ENCODE data around the gene PRMT2. TPM values are rescaled to one million over a fixed set of nuclear protein-coding genes. Genes with fewer than 3 reads are reported as not detected.

Gene PRMT2
- total RNA-seq, 1 donor from 2014 or later, result 96.6 TPM

- Histone ChIP-seq H3K27me3 (ENCODE audit: control insufficient read depth in 3 of 3, insufficient read depth in 3 of 3, low read length in 3 of 3) (no peaks in the 10 kb centered on the region), H3K9me3 (ENCODE audit: control insufficient read depth in 3 of 3, low read length in 3 of 3) (peaks cover 0 to 5% (median 0%) of the 10 kb centered on the region in 3 donors), H3K27ac (ENCODE audit: low read depth, low read length) (no peak overlapping the region), H3K4me3 (ENCODE audit: low read length in 3 of 3) (no peak overlapping the region), H3K36me3 (ENCODE audit: control insufficient read depth in 3 of 3, insufficient read depth in 3 of 3, low read length in 3 of 3) (peaks cover 51 to 84% (median 75%) of the 10 kb centered on the region in 3 donors), H3K9ac (ENCODE audit: low read depth in 1 of 3, low read length in 3 of 3) (no peak overlapping the region), H3K4me1 (ENCODE audit: control insufficient read depth in 3 of 3, insufficient read depth in 3 of 3, low read length in 3 of 3) (no peaks in the 10 kb centered on the region)
Observed at GRCh38 chr21:46651121-46651520, 15.6 kb downstream of the PRMT2 start.

- H3K27ac ChIP-seq (ENCODE audit: low read depth, low read length), result no peak overlapping the region
- H3K9ac ChIP-seq (ENCODE audit: low read depth in 1 of 3, low read length in 3 of 3), result no peak overlapping the region
- H3K4me1 ChIP-seq (ENCODE audit: control insufficient read depth in 3 of 3, insufficient read depth in 3 of 3, low read length in 3 of 3), result no peaks in the 10 kb centered on the region
- no peak overlapping the region for H3K4me3 ChIP-seq (ENCODE audit: low read length in 3 of 3)
- peaks cover 0 to 5% (median 0%) of the 10 kb centered on the region in 3 donors for H3K9me3 ChIP-seq (ENCODE audit: control insufficient read depth in 3 of 3, low read length in 3 of 3)
- H3K27me3 ChIP-seq (ENCODE audit: control insufficient read depth in 3 of 3, insufficient read depth in 3 of 3, low read length in 3 of 3), result no peaks in the 10 kb centered on the region
- H3K36me3 ChIP-seq (ENCODE audit: control insufficient read depth in 3 of 3, insufficient read depth in 3 of 3, low read length in 3 of 3), result peaks cover 33 to 65% (median 53%) of the 10 kb centered on the region in 3 donors
Observed at GRCh38 chr21:46655230-46655629, 19.8 kb downstream of the PRMT2 start.

- peaks cover 19 to 49% (median 39%) of the 10 kb centered on the region in 3 donors for H3K36me3 ChIP-seq (ENCODE audit: control insufficient read depth in 3 of 3, insufficient read depth in 3 of 3, low read length in 3 of 3)
- H3K4me1 ChIP-seq (ENCODE audit: control insufficient read depth in 3 of 3, insufficient read depth in 3 of 3, low read length in 3 of 3), result peaks cover 0 to 4% (median 3%) of the 10 kb centered on the region in 3 donors
- H3K9ac ChIP-seq (ENCODE audit: low read depth in 1 of 3, low read length in 3 of 3), result no peak overlapping the region
- H3K9me3 ChIP-seq (ENCODE audit: control insufficient read depth in 3 of 3, low read length in 3 of 3), result peaks cover 0 to 5% (median 0%) of the 10 kb centered on the region in 3 donors
- no peak overlapping the region for H3K4me3 ChIP-seq (ENCODE audit: low read length in 3 of 3)
- H3K27ac ChIP-seq (ENCODE audit: low read depth, low read length), result no peak overlapping the region
- no peaks in the 10 kb centered on the region for H3K27me3 ChIP-seq (ENCODE audit: control insufficient read depth in 3 of 3, insufficient read depth in 3 of 3, low read length in 3 of 3)
Observed at GRCh38 chr21:46656820-46657219, 21.3 kb downstream of the PRMT2 start.

- H3K9ac ChIP-seq (ENCODE audit: low read depth in 1 of 3, low read length in 3 of 3), result no peak overlapping the region
- H3K9me3 ChIP-seq (ENCODE audit: control insufficient read depth in 3 of 3, low read length in 3 of 3), result no peaks in the 10 kb centered on the region
- peaks cover 0 to 4% (median 3%) of the 10 kb centered on the region in 3 donors for H3K4me1 ChIP-seq (ENCODE audit: control insufficient read depth in 3 of 3, insufficient read depth in 3 of 3, low read length in 3 of 3)
- peaks cover 17 to 31% (median 29%) of the 10 kb centered on the region in 3 donors for H3K36me3 ChIP-seq (ENCODE audit: control insufficient read depth in 3 of 3, insufficient read depth in 3 of 3, low read length in 3 of 3)
- H3K27me3 ChIP-seq (ENCODE audit: control insufficient read depth in 3 of 3, insufficient read depth in 3 of 3, low read length in 3 of 3), result no peaks in the 10 kb centered on the region
- no peak overlapping the region for H3K27ac ChIP-seq (ENCODE audit: low read depth, low read length)
- H3K4me3 ChIP-seq (ENCODE audit: low read length in 3 of 3), result no peak overlapping the region
Observed at GRCh38 chr21:46660505-46660904, 25.0 kb downstream of the PRMT2 start.

- no peaks in the 10 kb centered on the region for H3K27me3 ChIP-seq (ENCODE audit: control insufficient read depth in 3 of 3, insufficient read depth in 3 of 3, low read length in 3 of 3)
- no peak overlapping the region for H3K27ac ChIP-seq (ENCODE audit: low read depth, low read length)
- H3K4me3 ChIP-seq (ENCODE audit: low read length in 3 of 3), result peak overlapping the region in 2 of 3 donors; percentile 6 to 38
- H3K36me3 ChIP-seq (ENCODE audit: control insufficient read depth in 3 of 3, insufficient read depth in 3 of 3, low read length in 3 of 3), result peaks cover 19 to 34% (median 23%) of the 10 kb centered on the region in 3 donors
- peak overlapping the region in 2 of 3 donors; percentile 29 to 33 for H3K9ac ChIP-seq (ENCODE audit: low read depth in 1 of 3, low read length in 3 of 3)
- H3K9me3 ChIP-seq (ENCODE audit: control insufficient read depth in 3 of 3, low read length in 3 of 3), result no peaks in the 10 kb centered on the region
- H3K4me1 ChIP-seq (ENCODE audit: control insufficient read depth in 3 of 3, insufficient read depth in 3 of 3, low read length in 3 of 3), result peaks cover 0 to 4% (median 3%) of the 10 kb centered on the region in 3 donors
Observed at GRCh38 chr21:46661211-46661625, 25.7 kb downstream of the PRMT2 start.

GRCh38 chr21:46661642-46662366, 26.3 kb downstream of the PRMT2 start:
- Histone ChIP-seq H3K9me3 (ENCODE audit: control insufficient read depth in 3 of 3, low read length in 3 of 3) (no peaks in the 10 kb centered on the region), H3K27ac (ENCODE audit: low read depth, low read length) (no peak overlapping the region), H3K4me3 (ENCODE audit: low read length in 3 of 3) (peak overlapping the region in 2 of 3 donors; percentile 6 to 38), H3K27me3 (ENCODE audit: control insufficient read depth in 3 of 3, insufficient read depth in 3 of 3, low read length in 3 of 3) (peaks cover 0 to under 1% (median 0%) of the 10 kb centered on the region in 3 donors), H3K9ac (ENCODE audit: low read depth in 1 of 3, low read length in 3 of 3) (peak overlapping the region in 2 of 3 donors; percentile 29 to 33), H3K4me1 (ENCODE audit: control insufficient read depth in 3 of 3, insufficient read depth in 3 of 3, low read length in 3 of 3) (peaks cover 0 to 4% (median 3%) of the 10 kb centered on the region in 3 donors), H3K36me3 (ENCODE audit: control insufficient read depth in 3 of 3, insufficient read depth in 3 of 3, low read length in 3 of 3) (peaks cover 19 to 34% (median 21%) of the 10 kb centered on the region in 3 donors)

- peaks cover 0 to 5% (median 3%) of the 10 kb centered on the region in 3 donors for H3K4me1 ChIP-seq (ENCODE audit: control insufficient read depth in 3 of 3, insufficient read depth in 3 of 3, low read length in 3 of 3)
- H3K27ac ChIP-seq (ENCODE audit: low read depth, low read length), result no peak overlapping the region
- H3K9ac ChIP-seq (ENCODE audit: low read depth in 1 of 3, low read length in 3 of 3), result no peak overlapping the region
- no peak overlapping the region for H3K4me3 ChIP-seq (ENCODE audit: low read length in 3 of 3)
- no peaks in the 10 kb centered on the region for H3K9me3 ChIP-seq (ENCODE audit: control insufficient read depth in 3 of 3, low read length in 3 of 3)
- H3K36me3 ChIP-seq (ENCODE audit: control insufficient read depth in 3 of 3, insufficient read depth in 3 of 3, low read length in 3 of 3), result peaks cover 16 to 34% (median 17%) of the 10 kb centered on the region in 3 donors
- H3K27me3 ChIP-seq (ENCODE audit: control insufficient read depth in 3 of 3, insufficient read depth in 3 of 3, low read length in 3 of 3), result peaks cover 5% of the 10 kb centered on the region in 3 donors
Observed at GRCh38 chr21:46662367-46662654, 26.8 kb downstream of the PRMT2 start.

GRCh38 chr21:46662765-46663500, 27.5 kb downstream of the PRMT2 start:
- H3K27me3 ChIP-seq (ENCODE audit: control insufficient read depth in 3 of 3, insufficient read depth in 3 of 3, low read length in 3 of 3), result peaks cover 10 to 11% (median 11%) of the 10 kb centered on the region in 3 donors
- H3K36me3 ChIP-seq (ENCODE audit: control insufficient read depth in 3 of 3, insufficient read depth in 3 of 3, low read length in 3 of 3), result peaks cover 14 to 33% (median 16%) of the 10 kb centered on the region in 3 donors
- H3K9me3 ChIP-seq (ENCODE audit: control insufficient read depth in 3 of 3, low read length in 3 of 3), result no peaks in the 10 kb centered on the region
- peaks cover 5 to 11% (median 9%) of the 10 kb centered on the region in 3 donors for H3K4me1 ChIP-seq (ENCODE audit: control insufficient read depth in 3 of 3, insufficient read depth in 3 of 3, low read length in 3 of 3)
- H3K27ac ChIP-seq (ENCODE audit: low read depth, low read length), result no peak overlapping the region
- H3K9ac ChIP-seq (ENCODE audit: low read depth in 1 of 3, low read length in 3 of 3), result no peak overlapping the region
- H3K4me3 ChIP-seq (ENCODE audit: low read length in 3 of 3), result no peak overlapping the region

GRCh38 chr21:46663754-46664153, 28.3 kb downstream of the PRMT2 start:
- Histone ChIP-seq H3K4me1 (ENCODE audit: control insufficient read depth in 3 of 3, insufficient read depth in 3 of 3, low read length in 3 of 3) (peaks cover 9 to 13% (median 11%) of the 10 kb centered on the region in 3 donors), H3K27me3 (ENCODE audit: control insufficient read depth in 3 of 3, insufficient read depth in 3 of 3, low read length in 3 of 3) (peaks cover 13 to 15% (median 14%) of the 10 kb centered on the region in 3 donors), H3K4me3 (ENCODE audit: low read length in 3 of 3) (no peak overlapping the region), H3K9ac (ENCODE audit: low read depth in 1 of 3, low read length in 3 of 3) (no peak overlapping the region), H3K27ac (ENCODE audit: low read depth, low read length) (no peak overlapping the region), H3K9me3 (ENCODE audit: control insufficient read depth in 3 of 3, low read length in 3 of 3) (no peaks in the 10 kb centered on the region), H3K36me3 (ENCODE audit: control insufficient read depth in 3 of 3, insufficient read depth in 3 of 3, low read length in 3 of 3) (peaks cover 14 to 27% (median 16%) of the 10 kb centered on the region in 3 donors)

Data from skeletal muscle tissue (tissue), 4 donors.